Endothelial cell (in vitro differentiated cells): Measurements from ENCODE around the gene KAZN. TPM values are rescaled to one million over a fixed set of nuclear protein-coding genes. Genes with fewer than 3 reads are reported as not detected.

Source experiments
- DNase-seq: peaks from one replicate; pipeline ENCODE4 v3.0.0; 2021; ENCODE audit warnings: low spot score
- H3K27ac Mint-ChIP-seq: one replicate; pipeline ENCODE4 v1.8.0; 2021; ENCODE audit warnings: mixed read lengths, inconsistent platforms; ENCODE audit not compliant: unreplicated experiment
- H3K27me3 Mint-ChIP-seq: one replicate; pipeline ENCODE4 v1.8.0; 2021; ENCODE audit warnings: mild to moderate bottlenecking, moderate library complexity, mixed read lengths, inconsistent platforms; ENCODE audit not compliant: unreplicated experiment
- H3K36me3 Mint-ChIP-seq: one replicate; pipeline ENCODE4 v1.8.0; 2021; ENCODE audit warnings: mild to moderate bottlenecking, low read depth, mixed read lengths, inconsistent platforms; ENCODE audit not compliant: unreplicated experiment
- H3K4me1 Mint-ChIP-seq: one replicate; pipeline ENCODE4 v1.8.0; 2021; ENCODE audit warnings: mild to moderate bottlenecking, mixed read lengths, inconsistent platforms; ENCODE audit not compliant: unreplicated experiment
- H3K4me3 Mint-ChIP-seq: one replicate; pipeline ENCODE4 v1.8.0; 2021; ENCODE audit warnings: mild to moderate bottlenecking, mixed read lengths, inconsistent platforms; ENCODE audit not compliant: unreplicated experiment
- H3K9me3 Mint-ChIP-seq: one replicate; pipeline ENCODE4 v1.8.0; 2021; ENCODE audit warnings: mixed read lengths, inconsistent platforms; ENCODE audit not compliant: unreplicated experiment
- CTCF ChIP-seq: fragments of 200-600 bp; sonication (generic); IDR thresholded peaks from one replicate; pipeline ENCODE4 v1.5.0; 2021; ENCODE audit warnings: antibody characterized with exemption; ENCODE audit not compliant: unreplicated experiment
- total RNA-seq: library from RNA; stranded (reverse); fragmentation: NEBNext Ultra II Directional; extraction: Animal tissue kit (Norgen Biotek cat#: 25700); gene quantifications from one replicate; pipeline ENCODE4 v1.2.1, GENCODE V29; 2021; ENCODE audit not compliant: unreplicated experiment

Gene KAZN
- total RNA-seq, 1 donor from 2014 or later = 10.1 TPM

GRCh38 chr1:14945132-14946010 is 346.9 kb downstream of the KAZN start:
- Mint-ChIP-seq H3K36me3 (no peaks in the 10 kb centered on the region), H3K9me3 (no peaks in the 10 kb centered on the region), H3K27ac (no peak overlapping the region), H3K4me3 (no peak overlapping the region), H3K27me3 (peaks cover 14% of the 10 kb centered on the region), H3K4me1 (peaks cover 24% of the 10 kb centered on the region)
- no peak for DNase-seq
- TF ChIP-seq CTCF = no peak

- TF ChIP-seq CTCF = no peak
- H3K27me3 Mint-ChIP-seq = peaks cover 14% of the 10 kb centered on the region
- no peak for DNase-seq
- no peaks in the 10 kb centered on the region for H3K36me3 Mint-ChIP-seq
- no peaks in the 10 kb centered on the region for H3K9me3 Mint-ChIP-seq
- no peak overlapping the region for H3K4me3 Mint-ChIP-seq
- H3K27ac Mint-ChIP-seq = no peak overlapping the region
- H3K4me1 Mint-ChIP-seq = peaks cover 21% of the 10 kb centered on the region
Observed at GRCh38 chr1:14946011-14946359, 347.5 kb downstream of the KAZN start.

GRCh38 chr1:14946684-14947238 is 348.3 kb downstream of the KAZN start:
- peaks cover 17% of the 10 kb centered on the region for H3K4me1 Mint-ChIP-seq
- H3K9me3 Mint-ChIP-seq = no peaks in the 10 kb centered on the region
- H3K36me3 Mint-ChIP-seq = no peaks in the 10 kb centered on the region
- H3K27ac Mint-ChIP-seq = no peak overlapping the region
- TF ChIP-seq CTCF = no peak
- H3K27me3 Mint-ChIP-seq = peaks cover 14% of the 10 kb centered on the region
- no peak for DNase-seq
- no peak overlapping the region for H3K4me3 Mint-ChIP-seq

- Mint-ChIP-seq H3K4me1 (peaks cover 10% of the 10 kb centered on the region), H3K9me3 (no peaks in the 10 kb centered on the region), H3K27me3 (peaks cover 9% of the 10 kb centered on the region), H3K27ac (no peak overlapping the region), H3K36me3 (no peaks in the 10 kb centered on the region), H3K4me3 (no peak overlapping the region)
- no peak for DNase-seq
- no peak for TF ChIP-seq CTCF
Observed at GRCh38 chr1:14947421-14947820, 348.9 kb downstream of the KAZN start.

GRCh38 chr1:14948112-14948652 is 349.7 kb downstream of the KAZN start:
- no peak overlapping the region for H3K4me3 Mint-ChIP-seq
- peaks cover 3% of the 10 kb centered on the region for H3K4me1 Mint-ChIP-seq
- DNase-seq = no peak
- H3K9me3 Mint-ChIP-seq = no peaks in the 10 kb centered on the region
- peaks cover 8% of the 10 kb centered on the region for H3K27me3 Mint-ChIP-seq
- TF ChIP-seq CTCF = no peak
- no peak overlapping the region for H3K27ac Mint-ChIP-seq
- no peaks in the 10 kb centered on the region for H3K36me3 Mint-ChIP-seq
